K562 (cell line): Measurements from ENCODE around the gene DPH1. TPM values are rescaled to one million over a fixed set of nuclear protein-coding genes. Genes with fewer than 3 reads are reported as not detected.

ENCODE experiments used
- ARID1B ChIP-seq: fragments of 450-650 bp; IDR thresholded peaks from 2 replicates; pipeline ENCODE4 v1.6.1; 2016; ENCODE audit warnings: antibody characterized with exemption, mild to moderate bottlenecking, inconsistent platforms
- BCOR ChIP-seq: fragments of 450-650 bp; IDR thresholded peaks from 2 replicates; pipeline ENCODE4 v1.6.1; 2016
- BRD9 ChIP-seq: fragments of 450-650 bp; IDR thresholded peaks from 2 replicates; pipeline ENCODE4 v1.6.1; 2018; ENCODE audit warnings: low read depth; ENCODE audit not compliant: partially characterized antibody
- MIER1 ChIP-seq: fragments of 450-650 bp; IDR thresholded peaks from 2 replicates; pipeline ENCODE4 v1.6.1; 2016; ENCODE audit warnings: antibody characterized with exemption, mild to moderate bottlenecking, low read depth
- PRDM10 ChIP-seq: fragments of 450-650 bp; IDR thresholded peaks from 2 replicates; pipeline ENCODE4 v1.6.1; 2018; ENCODE audit not compliant: partially characterized antibody
- SUPT5H ChIP-seq: fragments of 450-650 bp; IDR thresholded peaks from 2 replicates; pipeline ENCODE4 v1.6.1; 2016
- U2AF2 ChIP-seq: fragments of 200-400 bp; formaldehyde crosslinking; optimal IDR thresholded peaks from 2 replicates; pipeline ENCODE3; 2017; ENCODE audit warnings: low read depth, mild to moderate bottlenecking, low read length
- ZBTB43 ChIP-seq: sonication (generic); formaldehyde crosslinking; IDR thresholded peaks from 2 replicates; pipeline ENCODE4 v1.8.0; 2023; ENCODE audit warnings: mild to moderate bottlenecking, missing genetic modification reagents
- ZNF778 ChIP-seq: fragments of 450-650 bp; formaldehyde crosslinking; IDR thresholded peaks from 2 replicates; pipeline ENCODE4 v1.4.0; 2020; ENCODE audit warnings: mild to moderate bottlenecking, moderate library complexity
- polyA plus RNA-seq, 8 experiments: library from polyadenylated mRNA; depleted of rRNA in 4 of 8; stranded (reverse) in 5 of 8; unstranded in 3 of 8; fragments of >200 nt; fragmentation: Nextera tagmentation in 2 of 8; fragmentation: Illumina TruSeq in 1 of 8; extraction: Ambion mirVana in 2 of 8; extraction: Trizol in 1 of 8; gene quantifications; 2 replicates each; pipeline versions ENCODE4 v1.2.1 to v1.2.3, GENCODE V29; 2011 to 2014; ENCODE audit warnings: inconsistent platforms in 1 of 8, missing spikeins in 1 of 8
- total RNA-seq, 7 experiments: library from RNA; depleted of rRNA in 6 of 7; stranded (reverse); fragments of >200 nt in 6 of 7; fragmentation: Illumina TruSeq in 2 of 7; extraction: Trizol in 2 of 7; gene quantifications; 2 replicates each; pipeline versions ENCODE4 v1.2.1 to v1.2.3, GENCODE V29; 2011 to 2021; ENCODE audit warnings: low replicate concordance in 1 of 7
- TF ChIP-seq, protein P1 (sequence below): sonication (generic); formaldehyde crosslinking; IDR thresholded peaks from 2 replicates; pipeline ENCODE4 v1.8.0; 2023; ENCODE audit warnings: mild to moderate bottlenecking, missing genetic modification reagents
- TF ChIP-seq, protein P2 (sequence below): IDR thresholded peaks from 2 replicates; pipeline ENCODE4 v1.6.1; 2011; ENCODE audit warnings: borderline replicate concordance, low read depth, mild to moderate bottlenecking, moderate library complexity, low read length; ENCODE audit not compliant: insufficient read depth, poor library complexity, severe bottlenecking
- TF ChIP-seq, protein P3 (sequence below), 2 experiments: fragments of 150-350 bp in 1 of 2; IDR thresholded peaks; 2 replicates each; pipeline ENCODE4 v1.6.1; 2012 to 2016; ENCODE audit warnings: low read depth in 2 of 2, low read length in 2 of 2, mild to moderate bottlenecking in 1 of 2, moderate library complexity in 1 of 2

Gene DPH1
- total and polyA plus RNA-seq, 9 of the 15 experiments (the other 6 are each of a cell fraction or from before 2014, with no cell fraction given), result 0.42 to 40.6 (median 20.2) TPM

DNA sequence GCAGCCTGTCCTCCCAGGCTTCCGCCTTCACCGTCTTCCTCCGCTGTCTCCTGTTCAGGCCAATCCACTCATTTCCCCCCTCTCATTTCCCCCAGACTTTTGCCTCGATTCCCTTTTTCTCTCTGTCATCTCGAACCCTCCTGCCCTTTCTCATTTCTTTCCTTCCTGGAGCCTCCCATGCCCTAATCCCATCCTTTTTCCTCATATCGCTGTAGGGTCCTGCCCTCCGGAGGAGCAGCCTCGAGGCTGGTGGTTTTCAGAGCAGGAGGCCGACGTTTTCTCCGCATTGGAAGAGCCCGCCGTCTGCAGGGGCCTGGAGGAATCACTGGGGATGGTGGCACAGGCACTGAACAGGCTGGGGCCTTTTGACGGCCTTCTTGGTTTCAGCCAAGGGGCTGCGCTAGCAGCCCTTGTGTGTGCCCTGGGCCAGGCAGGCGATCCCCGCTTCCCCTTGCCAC, 12.5 kb downstream of the DPH1 start (continued):
- TF ChIP-seq, protein P1, sequence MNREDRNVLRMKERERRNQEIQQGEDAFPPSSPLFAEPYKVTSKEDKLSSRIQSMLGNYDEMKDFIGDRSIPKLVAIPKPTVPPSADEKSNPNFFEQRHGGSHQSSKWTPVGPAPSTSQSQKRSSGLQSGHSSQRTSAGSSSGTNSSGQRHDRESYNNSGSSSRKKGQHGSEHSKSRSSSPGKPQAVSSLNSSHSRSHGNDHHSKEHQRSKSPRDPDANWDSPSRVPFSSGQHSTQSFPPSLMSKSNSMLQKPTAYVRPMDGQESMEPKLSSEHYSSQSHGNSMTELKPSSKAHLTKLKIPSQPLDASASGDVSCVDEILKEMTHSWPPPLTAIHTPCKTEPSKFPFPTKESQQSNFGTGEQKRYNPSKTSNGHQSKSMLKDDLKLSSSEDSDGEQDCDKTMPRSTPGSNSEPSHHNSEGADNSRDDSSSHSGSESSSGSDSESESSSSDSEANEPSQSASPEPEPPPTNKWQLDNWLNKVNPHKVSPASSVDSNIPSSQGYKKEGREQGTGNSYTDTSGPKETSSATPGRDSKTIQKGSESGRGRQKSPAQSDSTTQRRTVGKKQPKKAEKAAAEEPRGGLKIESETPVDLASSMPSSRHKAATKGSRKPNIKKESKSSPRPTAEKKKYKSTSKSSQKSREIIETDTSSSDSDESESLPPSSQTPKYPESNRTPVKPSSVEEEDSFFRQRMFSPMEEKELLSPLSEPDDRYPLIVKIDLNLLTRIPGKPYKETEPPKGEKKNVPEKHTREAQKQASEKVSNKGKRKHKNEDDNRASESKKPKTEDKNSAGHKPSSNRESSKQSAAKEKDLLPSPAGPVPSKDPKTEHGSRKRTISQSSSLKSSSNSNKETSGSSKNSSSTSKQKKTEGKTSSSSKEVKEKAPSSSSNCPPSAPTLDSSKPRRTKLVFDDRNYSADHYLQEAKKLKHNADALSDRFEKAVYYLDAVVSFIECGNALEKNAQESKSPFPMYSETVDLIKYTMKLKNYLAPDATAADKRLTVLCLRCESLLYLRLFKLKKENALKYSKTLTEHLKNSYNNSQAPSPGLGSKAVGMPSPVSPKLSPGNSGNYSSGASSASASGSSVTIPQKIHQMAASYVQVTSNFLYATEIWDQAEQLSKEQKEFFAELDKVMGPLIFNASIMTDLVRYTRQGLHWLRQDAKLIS (CRISPR knock-in tag), result no peak
- TF ChIP-seq PRDM10 (no peak), ZBTB43 (CRISPR knock-in tag) (no peak), BRD9 (peak; percentile 58), ARID1B (0 out of 2 replicates have a peak, but pooled peaks have one; percentile 38), ZNF778 (CRISPR knock-in tag) (no peak), BCOR (peak; percentile 50; the same call in 1 of the 2 replicates), U2AF2 (no peak), MIER1 (peak; percentile 3; the same call in 1 of the 2 replicates), SUPT5H (peak; percentile 58; the same call in 1 of the 2 replicates)
- TF ChIP-seq, protein P2, sequence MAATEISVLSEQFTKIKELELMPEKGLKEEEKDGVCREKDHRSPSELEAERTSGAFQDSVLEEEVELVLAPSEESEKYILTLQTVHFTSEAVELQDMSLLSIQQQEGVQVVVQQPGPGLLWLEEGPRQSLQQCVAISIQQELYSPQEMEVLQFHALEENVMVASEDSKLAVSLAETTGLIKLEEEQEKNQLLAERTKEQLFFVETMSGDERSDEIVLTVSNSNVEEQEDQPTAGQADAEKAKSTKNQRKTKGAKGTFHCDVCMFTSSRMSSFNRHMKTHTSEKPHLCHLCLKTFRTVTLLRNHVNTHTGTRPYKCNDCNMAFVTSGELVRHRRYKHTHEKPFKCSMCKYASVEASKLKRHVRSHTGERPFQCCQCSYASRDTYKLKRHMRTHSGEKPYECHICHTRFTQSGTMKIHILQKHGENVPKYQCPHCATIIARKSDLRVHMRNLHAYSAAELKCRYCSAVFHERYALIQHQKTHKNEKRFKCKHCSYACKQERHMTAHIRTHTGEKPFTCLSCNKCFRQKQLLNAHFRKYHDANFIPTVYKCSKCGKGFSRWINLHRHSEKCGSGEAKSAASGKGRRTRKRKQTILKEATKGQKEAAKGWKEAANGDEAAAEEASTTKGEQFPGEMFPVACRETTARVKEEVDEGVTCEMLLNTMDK, result peak; percentile 19
- TF ChIP-seq, protein P3, sequence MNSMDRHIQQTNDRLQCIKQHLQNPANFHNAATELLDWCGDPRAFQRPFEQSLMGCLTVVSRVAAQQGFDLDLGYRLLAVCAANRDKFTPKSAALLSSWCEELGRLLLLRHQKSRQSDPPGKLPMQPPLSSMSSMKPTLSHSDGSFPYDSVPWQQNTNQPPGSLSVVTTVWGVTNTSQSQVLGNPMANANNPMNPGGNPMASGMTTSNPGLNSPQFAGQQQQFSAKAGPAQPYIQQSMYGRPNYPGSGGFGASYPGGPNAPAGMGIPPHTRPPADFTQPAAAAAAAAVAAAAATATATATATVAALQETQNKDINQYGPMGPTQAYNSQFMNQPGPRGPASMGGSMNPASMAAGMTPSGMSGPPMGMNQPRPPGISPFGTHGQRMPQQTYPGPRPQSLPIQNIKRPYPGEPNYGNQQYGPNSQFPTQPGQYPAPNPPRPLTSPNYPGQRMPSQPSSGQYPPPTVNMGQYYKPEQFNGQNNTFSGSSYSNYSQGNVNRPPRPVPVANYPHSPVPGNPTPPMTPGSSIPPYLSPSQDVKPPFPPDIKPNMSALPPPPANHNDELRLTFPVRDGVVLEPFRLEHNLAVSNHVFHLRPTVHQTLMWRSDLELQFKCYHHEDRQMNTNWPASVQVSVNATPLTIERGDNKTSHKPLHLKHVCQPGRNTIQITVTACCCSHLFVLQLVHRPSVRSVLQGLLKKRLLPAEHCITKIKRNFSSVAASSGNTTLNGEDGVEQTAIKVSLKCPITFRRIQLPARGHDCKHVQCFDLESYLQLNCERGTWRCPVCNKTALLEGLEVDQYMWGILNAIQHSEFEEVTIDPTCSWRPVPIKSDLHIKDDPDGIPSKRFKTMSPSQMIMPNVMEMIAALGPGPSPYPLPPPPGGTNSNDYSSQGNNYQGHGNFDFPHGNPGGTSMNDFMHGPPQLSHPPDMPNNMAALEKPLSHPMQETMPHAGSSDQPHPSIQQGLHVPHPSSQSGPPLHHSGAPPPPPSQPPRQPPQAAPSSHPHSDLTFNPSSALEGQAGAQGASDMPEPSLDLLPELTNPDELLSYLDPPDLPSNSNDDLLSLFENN (IDR thresholded peaks at IDR 0.05; ENCODE audit: low read depth in 2 of 2, low read length in 2 of 2), result no peak
